Suppressor macrophage (primary cell): Measurements from ENCODE around the gene EPB41L5.

Source experiments
- DNase-seq, 4 experiments: peaks; one replicate each; pipeline ENCODE4 v3.0.0-alpha.2; 2020 to 2022

Gene EPB41L5

GRCh38 chr2:120203251-120204021 is 190.6 kb downstream of the EPB41L5 start:
- DNase-seq = peak; percentile 50 to 79 (median 72)

GRCh38 chr2:120204022-120204405 is 191.1 kb downstream of the EPB41L5 start:
- no peak for DNase-seq

DNA sequence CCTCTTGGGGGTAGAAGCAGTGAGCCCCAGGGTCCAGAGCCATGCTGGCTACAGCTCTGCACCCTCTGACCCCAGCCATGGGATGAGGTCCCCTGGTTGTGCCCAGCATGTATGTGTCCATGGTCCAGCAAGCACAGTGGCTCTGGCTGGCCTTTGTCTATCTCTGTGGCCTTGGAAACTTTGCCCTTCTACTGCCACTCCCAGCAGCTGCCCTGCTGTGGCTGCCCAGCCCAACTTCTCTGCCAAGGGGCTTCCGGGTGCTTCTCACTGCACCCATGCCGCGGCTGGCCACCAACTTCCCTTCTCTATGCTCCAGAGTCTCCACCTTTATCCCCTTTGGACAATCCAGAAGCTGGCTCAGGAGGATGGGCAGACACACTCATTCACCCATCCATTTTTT is 191.5 kb downstream of the EPB41L5 start:
- no peak for DNase-seq

DNA sequence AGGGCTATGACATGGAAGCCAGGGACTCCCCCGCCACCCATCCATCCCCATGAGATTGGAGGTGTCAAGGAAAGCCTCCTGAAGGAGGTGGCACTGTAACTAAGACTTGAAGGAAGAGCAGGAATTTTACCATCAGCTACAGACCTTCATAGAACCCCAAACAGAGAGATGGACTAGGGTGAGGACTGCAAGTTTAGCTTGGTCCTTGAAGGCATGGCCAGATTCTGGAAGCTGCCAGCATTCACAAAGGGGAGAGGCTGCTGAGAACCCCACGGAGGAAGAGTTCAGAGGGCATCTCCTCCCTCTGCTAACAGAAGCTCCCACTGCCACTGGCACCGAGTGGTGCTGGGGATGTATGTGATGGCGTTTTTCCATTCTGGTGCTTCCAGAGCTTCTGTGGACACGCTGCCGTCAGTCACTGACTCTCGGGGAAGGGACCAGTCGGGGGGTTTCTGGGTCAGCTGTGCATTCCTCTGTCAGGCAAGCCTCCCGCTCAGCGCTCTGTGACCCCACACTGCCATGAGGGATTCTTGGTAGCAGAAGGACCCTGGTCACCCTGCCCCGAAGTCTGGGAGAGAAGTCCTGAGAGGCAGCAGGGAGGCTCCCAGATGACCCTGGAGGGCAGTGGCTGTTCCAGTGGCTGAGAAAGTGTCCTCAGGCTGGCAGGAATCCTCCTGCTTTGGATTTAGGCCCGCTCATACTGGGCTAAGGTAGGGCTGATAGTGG is 192.2 kb downstream of the EPB41L5 start:
- DNase-seq = no peak

GRCh38 chr2:120206022-120206581 is 193.2 kb downstream of the EPB41L5 start:
- DNase-seq = peak in 1 of 4 experiments; percentile 36

DNA sequence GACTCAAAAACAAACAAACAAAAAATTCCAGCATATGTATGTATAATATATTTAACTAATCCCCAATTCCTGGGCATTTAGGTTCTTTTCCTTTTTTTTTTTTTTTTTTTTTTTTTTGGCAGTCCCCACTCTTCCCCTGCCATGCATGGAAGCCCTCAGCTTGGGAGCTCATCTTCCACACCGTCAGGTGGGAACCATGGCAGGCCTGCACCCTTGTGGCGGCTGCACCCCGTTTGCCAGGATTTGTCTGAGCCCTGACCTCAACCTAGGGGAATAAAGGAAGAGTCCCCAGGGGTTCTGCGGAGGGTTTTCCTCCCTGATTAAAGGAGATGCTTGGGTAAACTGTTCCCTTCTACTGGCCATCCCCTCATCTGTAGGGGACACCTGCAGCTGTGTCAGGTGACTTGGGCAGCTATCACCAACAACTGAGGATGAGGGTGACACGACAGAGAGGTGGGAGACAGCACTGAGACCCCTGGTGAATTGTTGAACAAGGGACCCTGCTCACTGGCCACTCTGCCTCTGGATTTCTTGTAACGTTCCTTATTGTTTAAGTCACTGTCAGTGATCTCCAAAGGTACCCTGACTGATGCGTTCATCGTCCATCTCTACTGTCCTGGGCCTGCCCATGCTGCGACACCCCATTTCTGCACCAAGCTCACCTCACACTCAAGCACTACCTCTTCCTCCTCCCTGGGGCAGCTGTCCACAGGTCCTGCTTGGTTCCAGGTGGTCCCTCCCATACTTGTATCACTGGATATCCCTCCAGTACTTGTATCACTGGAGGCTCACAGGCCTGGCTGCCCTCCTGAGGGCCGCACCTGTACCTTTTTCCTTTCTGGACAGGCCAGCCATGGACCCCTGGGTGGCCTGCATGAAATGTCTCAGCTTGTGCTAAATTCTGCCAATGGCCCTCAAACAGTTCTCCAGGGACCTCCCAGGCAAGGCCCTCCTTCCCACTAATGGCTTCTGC is 195.8 kb downstream of the EPB41L5 start:
- DNase-seq = no peak

GRCh38 chr2:120209427-120210269 is 196.8 kb downstream of the EPB41L5 start:
- DNase-seq = no peak

- DNase-seq = peak in 2 of 4 experiments; percentile 14
Measured at GRCh38 chr2:120210270-120210693, 197.4 kb downstream of the EPB41L5 start.

DNA sequence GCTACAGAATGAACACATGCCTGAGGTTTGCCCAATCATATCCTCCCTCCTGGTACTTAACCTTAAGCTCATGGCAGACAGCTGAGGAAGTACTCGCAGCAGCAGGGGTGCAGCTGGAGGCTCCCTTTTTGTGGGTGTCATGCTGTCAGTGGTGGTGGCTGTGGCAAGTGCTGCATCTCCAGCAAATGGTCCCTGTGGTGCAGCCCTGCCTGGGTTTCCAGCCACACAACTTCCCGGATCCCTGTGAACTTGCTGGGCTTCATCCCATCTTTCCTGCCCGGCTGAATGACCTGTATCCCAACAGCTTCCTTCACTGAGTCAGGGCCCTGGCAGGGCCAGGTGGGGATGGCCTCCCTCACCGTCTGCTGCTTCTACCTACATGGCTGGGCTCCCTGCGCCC is 205.3 kb downstream of the EPB41L5 start:
- no peak for DNase-seq

DNA sequence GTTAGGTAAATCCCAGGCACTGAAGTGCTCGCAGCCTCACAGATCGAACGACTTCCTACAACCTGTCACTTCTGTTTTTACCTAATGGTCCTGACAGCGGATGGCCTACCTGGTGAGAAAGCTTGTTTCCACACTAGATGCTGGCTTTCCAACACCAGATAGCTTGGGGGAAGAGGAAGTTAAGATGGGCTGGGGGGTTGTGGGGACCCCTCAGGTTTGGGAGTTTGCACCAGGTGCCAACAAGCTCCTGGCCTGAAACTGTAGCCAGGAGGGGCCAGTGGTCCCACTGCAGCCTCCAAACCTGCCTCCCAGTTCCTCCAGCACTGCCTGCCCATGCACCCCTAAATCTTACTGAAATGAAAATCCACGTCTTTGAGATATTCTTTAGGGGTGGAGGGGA is 206.4 kb downstream of the EPB41L5 start:
- DNase-seq = no peak

DNA sequence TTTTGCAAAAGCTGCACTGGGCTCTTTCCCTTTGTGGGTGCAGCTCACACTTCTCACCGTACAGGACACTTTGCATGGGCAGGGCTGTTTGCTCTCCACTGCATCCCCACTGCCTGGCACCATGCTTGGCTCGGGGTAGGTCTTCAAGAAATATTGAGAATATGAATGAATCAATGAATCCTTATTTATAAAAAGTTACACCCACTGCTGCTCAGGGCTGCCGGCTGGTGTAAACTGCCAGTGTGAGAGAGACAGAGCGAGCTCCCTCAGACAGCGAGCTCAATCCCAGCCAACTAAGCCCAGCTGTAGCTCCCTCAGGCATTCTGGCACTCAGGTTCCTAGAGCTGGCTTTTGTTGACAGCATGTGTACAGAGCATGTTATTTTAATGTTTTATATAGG is 206.9 kb downstream of the EPB41L5 start:
- no peak for DNase-seq

DNA sequence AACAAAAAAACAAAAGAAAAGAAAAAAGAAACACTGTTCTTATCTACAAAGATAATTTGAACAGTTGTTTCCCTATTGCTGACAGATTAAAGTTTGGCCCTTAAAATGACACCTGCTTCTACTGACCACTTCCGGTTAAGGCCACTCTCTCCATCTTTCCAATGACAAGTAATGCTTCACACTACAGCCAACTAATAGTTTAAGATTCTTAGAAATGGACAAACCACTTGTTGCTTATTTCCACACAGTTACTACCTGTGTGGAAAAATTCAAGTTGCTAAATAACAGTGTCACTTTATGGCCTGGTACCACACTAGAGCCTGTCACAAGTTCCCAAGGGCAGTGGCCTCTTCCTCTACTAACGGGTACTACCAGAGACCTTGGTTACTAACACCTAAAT is 207.9 kb downstream of the EPB41L5 start:
- no peak for DNase-seq

DNA sequence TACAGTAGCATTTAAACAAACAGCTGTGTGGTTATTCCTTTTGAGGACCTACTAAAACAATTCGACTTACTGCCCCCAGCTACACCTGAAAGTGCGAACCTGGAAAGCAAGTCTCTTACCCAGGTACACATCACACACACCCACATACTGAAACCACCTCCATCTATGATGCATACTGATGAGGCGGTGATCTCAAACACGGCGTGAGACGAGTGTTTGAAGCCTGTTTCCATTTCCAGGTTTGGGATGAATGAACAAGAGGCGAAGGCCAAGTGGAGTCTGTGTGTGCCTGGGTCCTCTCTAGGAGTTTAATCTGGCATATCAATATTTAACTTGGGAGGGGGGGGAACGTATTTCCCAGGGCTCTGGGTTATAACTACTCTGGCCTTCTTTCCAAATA is 208.7 kb downstream of the EPB41L5 start:
- DNase-seq = no peak

- no peak for DNase-seq
Measured at GRCh38 chr2:120222186-120223033, 209.5 kb downstream of the EPB41L5 start.

DNA sequence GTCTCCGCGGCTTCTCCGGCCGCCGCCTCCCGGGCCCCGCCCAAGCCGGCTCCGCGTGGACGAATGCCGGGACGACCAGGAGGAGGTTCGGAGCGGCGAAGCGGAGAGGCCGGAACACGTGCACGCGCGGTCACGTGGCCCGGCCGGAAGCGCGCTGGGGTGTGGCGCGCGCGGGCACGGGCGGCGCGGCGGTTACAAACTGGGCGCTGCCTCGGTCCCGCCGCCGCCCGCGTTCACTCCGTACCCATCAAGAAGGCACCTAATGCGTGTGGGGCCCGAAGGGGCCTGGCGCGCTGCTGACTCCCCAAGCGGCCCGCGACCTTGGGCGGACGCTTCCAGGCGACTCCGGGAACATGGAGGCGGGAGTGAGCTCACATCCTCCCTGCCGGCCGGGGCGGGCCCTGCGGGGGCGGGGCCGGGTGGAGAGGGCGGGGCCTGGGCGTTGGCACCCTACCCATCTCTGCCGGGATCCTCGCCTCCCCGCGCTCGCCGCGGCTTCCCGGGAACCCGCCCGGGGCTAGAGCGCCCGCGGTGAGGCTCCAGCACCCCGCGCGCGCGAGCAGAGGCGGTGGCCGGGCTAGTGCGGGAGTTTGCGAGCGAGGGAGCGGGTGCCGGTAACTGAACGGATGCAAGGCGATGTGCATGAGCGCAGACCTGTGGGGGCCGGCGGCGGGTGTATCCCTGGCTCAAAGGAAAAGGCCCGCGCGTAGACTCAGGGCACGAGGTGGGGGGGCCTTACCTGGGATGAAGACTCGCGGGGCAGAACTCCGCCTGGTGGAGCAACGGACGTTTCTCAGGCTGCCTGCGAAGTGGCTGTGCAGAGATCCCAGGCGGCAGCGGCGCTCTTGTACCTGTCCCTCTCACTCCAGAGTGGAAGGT is 210.4 kb downstream of the EPB41L5 start, which contains the start of gene TMEM185B:
TMEM185B (minus strand) TSS at position 367 of the 879 bp plus-strand sequence. CDS start 424 bp downstream, outside the sequence.
- DNase-seq = peak; percentile 91 to 97 (median 94)

GRCh38 chr2:120224256-120224655 is 211.4 kb downstream of the EPB41L5 start:
- DNase-seq = no peak

GRCh38 chr2:120224735-120225548 is 212.1 kb downstream of the EPB41L5 start:
- no peak for DNase-seq

GRCh38 chr2:120225549-120226065 is 212.7 kb downstream of the EPB41L5 start:
- no peak for DNase-seq
